Natural killer cell (primary cell): ENCODE measurements around the gene NTRK2. TPM values are rescaled to one million over a fixed set of nuclear protein-coding genes. Genes with fewer than 3 reads are reported as not detected.
A peak's percentile ranks its signal among the peaks of the same experiment; 100 is the strongest.

Experiments used
- ATAC-seq, 3 donors: fragments of 150-1000 bp in 2 of 3; fragments of 200-7000 bp in 1 of 3; cut with Tn5 transposase; 1 replicate in 1 of 3; 2 replicates in 2 of 3; pipeline ENCODE4 v1.10.0; 2021; ENCODE audit warnings: mild to moderate bottlenecking in 2 of 3, moderate library complexity in 2 of 3
- DNase-seq, 2 donors: peaks; one replicate each; pipeline versions ENCODE4 v3.0.0 to v3.0.0-alpha.2; 2013 to 2021; ENCODE audit warnings: mixed read lengths in 1 of 2
- H3K27ac ChIP-seq: one replicate; pipeline ENCODE4 v1.5.1; 2013; ENCODE audit warnings: mild to moderate bottlenecking, low read length
- H3K27me3 ChIP-seq: one replicate; pipeline ENCODE4 v1.6.1; 2013; ENCODE audit warnings: low read length; ENCODE audit not compliant: control insufficient read depth, insufficient read depth
- H3K36me3 ChIP-seq: one replicate; pipeline ENCODE4 v1.6.1; 2013; ENCODE audit warnings: low read length; ENCODE audit not compliant: control insufficient read depth, insufficient read depth
- H3K4me1 ChIP-seq: one replicate; pipeline ENCODE4 v1.6.1; 2013; ENCODE audit warnings: low read length; ENCODE audit not compliant: control insufficient read depth, insufficient read depth
- H3K4me3 ChIP-seq: one replicate; pipeline ENCODE4 v1.5.1; 2013; ENCODE audit warnings: low read length
- H3K9me3 ChIP-seq: one replicate; pipeline ENCODE4 v1.6.1; 2013; ENCODE audit warnings: low read length; ENCODE audit not compliant: control insufficient read depth, insufficient read depth
- H3K27ac Mint-ChIP-seq, 2 donors: one replicate each; pipeline ENCODE4 v1.8.0; 2022; ENCODE audit warnings: mild to moderate bottlenecking in 2 of 2, mixed read lengths in 2 of 2, moderate library complexity in 1 of 2
- H3K27me3 Mint-ChIP-seq, 2 donors: one replicate each; pipeline ENCODE4 v1.8.0; 2022; ENCODE audit warnings: low read depth in 2 of 2, mixed read lengths in 2 of 2
- H3K36me3 Mint-ChIP-seq: one replicate; pipeline ENCODE4 v1.8.0; 2022; ENCODE audit warnings: mixed read lengths
- H3K4me1 Mint-ChIP-seq, 2 donors: one replicate each; pipeline ENCODE4 v1.8.0; 2022; ENCODE audit warnings: mixed read lengths in 2 of 2
- H3K4me3 Mint-ChIP-seq: one replicate; pipeline ENCODE4 v1.8.0; 2022; ENCODE audit warnings: mild to moderate bottlenecking, moderate library complexity, mixed read lengths
- H3K9me3 Mint-ChIP-seq, 2 donors: one replicate each; pipeline ENCODE4 v1.8.0; 2022; ENCODE audit warnings: mixed read lengths in 2 of 2
- WGBS: methylation state at CpG from one replicate; pipeline ENCODE4 v1.1.7; 2013; ENCODE audit warnings: missing lambda C conversion rate; ENCODE audit not compliant: insufficient coverage; 5-methylcytosine and 5-hydroxymethylcytosine counted together
- intact Hi-C: fragments of 100-400 bp; cut with micrococcal nuclease; formaldehyde crosslinking; loops from one replicate; pipeline ENCODE4 v1.14.2; 2022
- total RNA-seq, 4 donors: library from RNA; stranded (reverse); fragments of 120-200 nt in 1 of 4; gene quantifications; one replicate each; pipeline versions ENCODE4 v1.2.3 to v1.2.4, GENCODE V29; 2013 to 2022
- TF ChIP-seq, protein P1 (sequence below): fragments of 200-600 bp; IDR thresholded peaks from one replicate; pipeline ENCODE4 v1.8.0; 2022; ENCODE audit warnings: antibody characterized with exemption

NTRK2 gene
- total RNA-seq, 3 donors from 2014 or later (not counting 1 experiment from before 2014, with no cell fraction given) = 0.08 TPM; not detected in 2

DNA sequence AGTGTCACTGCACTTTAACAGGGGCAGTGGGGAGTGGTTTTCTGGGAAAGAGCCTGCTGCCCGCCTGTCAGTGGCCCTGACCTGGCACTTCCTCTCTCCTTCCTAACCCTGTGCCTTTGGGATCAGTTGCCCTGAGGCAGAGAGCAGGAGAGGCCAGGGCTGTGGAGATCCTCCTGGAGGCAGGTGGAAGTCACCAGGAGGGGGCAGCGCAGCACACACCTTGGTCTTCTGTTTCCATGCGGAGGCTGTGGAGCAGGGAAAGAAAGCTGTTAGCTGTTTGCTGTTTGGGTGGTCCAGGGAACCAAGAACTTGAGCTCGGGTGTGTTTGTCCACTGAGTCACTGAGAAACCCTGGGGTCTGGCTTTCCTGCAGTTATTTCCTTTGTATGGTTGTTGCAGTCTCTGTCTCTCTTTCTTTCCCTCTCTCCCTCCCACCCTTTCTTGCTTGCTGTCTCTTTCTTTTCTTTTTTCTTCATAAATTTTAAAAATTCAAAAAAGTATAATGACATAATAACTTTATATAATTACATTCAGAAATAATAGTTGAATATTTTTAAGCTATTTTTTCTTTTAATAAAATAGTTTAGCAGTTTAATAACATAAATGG lies 28.1 kb downstream of the NTRK2 start:
- H3K27me3 Mint-ChIP-seq = peaks cover 15 to 37% of the 10 kb centered on the region in 2 donors
- intact Hi-C loops = loop anchor here (5.0 kb wide), 1 partner anchor 915 kb away; no protein-coding TSS in a partner anchor

DNA sequence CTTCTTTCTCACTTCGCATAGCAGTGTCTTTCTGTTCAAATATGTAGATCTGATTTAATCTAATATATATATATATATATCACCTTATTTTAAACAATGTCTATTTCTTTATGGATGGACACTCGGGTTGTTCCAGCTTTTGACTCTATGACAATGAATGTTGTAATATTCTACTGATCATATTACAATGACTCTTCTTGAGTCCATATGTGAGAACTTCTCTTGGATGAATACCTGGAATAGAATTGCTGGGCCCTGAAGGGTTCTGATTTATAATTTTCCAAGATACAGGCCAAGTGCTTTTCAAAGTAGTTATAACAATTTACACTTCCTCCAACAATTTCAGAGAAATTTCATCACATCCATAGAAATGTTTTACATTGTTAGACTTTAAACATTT lies 28.8 kb downstream of the NTRK2 start:
- TF ChIP-seq, protein P1, sequence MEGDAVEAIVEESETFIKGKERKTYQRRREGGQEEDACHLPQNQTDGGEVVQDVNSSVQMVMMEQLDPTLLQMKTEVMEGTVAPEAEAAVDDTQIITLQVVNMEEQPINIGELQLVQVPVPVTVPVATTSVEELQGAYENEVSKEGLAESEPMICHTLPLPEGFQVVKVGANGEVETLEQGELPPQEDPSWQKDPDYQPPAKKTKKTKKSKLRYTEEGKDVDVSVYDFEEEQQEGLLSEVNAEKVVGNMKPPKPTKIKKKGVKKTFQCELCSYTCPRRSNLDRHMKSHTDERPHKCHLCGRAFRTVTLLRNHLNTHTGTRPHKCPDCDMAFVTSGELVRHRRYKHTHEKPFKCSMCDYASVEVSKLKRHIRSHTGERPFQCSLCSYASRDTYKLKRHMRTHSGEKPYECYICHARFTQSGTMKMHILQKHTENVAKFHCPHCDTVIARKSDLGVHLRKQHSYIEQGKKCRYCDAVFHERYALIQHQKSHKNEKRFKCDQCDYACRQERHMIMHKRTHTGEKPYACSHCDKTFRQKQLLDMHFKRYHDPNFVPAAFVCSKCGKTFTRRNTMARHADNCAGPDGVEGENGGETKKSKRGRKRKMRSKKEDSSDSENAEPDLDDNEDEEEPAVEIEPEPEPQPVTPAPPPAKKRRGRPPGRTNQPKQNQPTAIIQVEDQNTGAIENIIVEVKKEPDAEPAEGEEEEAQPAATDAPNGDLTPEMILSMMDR = no peak
- no peak overlapping the region for H3K4me3 Mint-ChIP-seq

More for the DNA sequence above, 28.1 kb downstream of the NTRK2 start:
- Mint-ChIP-seq H3K4me3 (no peak overlapping the region), H3K36me3 (no peaks in the 10 kb centered on the region), H3K27ac (no peak overlapping the region), H3K9me3 (no peaks in the 10 kb centered on the region), H3K4me1 (peaks cover 0 to 10% of the 10 kb centered on the region in 2 donors)
- no peaks in the 10 kb centered on the region for H3K9me3 ChIP-seq
- TF ChIP-seq, protein P1 = peak; percentile 28
- no peak for ATAC-seq
- H3K36me3 ChIP-seq = no peaks in the 10 kb centered on the region
- DNase-seq = peak; percentile 25 to 41
- H3K4me1 ChIP-seq = no peaks in the 10 kb centered on the region
- H3K4me3 ChIP-seq = no peak overlapping the region
- peaks cover 2% of the 10 kb centered on the region for H3K27me3 ChIP-seq
- H3K27ac ChIP-seq = no peak overlapping the region
- WGBS = 30% methylated on average over 4 of the region's 4 CpGs

DNA sequence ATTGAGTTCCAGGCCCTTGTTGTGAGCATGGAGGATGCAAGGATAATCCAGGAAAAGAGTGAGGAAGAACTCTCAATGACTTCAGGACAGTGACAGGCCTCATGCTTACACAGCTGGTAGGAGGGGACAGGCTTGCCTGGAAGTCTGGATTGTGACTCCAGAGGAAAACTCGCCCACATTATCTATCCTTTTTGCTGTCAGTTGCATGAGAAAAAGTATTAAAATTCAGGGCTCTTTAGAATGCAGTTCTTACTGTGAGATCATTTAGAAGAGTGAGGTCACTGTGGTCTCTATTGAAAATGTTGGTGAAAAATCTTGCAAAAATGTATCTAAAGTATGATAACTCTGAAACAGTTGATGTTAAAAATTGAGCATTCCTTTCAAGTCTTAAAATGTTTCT lies 30.5 kb downstream of the NTRK2 start:
- no peak overlapping the region for H3K27ac ChIP-seq
- no peaks in the 10 kb centered on the region for H3K9me3 Mint-ChIP-seq
- TF ChIP-seq, protein P1 = no peak
- no peaks in the 10 kb centered on the region for H3K4me1 Mint-ChIP-seq
- WGBS = 92% methylated on average over 1 of the region's 1 CpG
- H3K4me3 ChIP-seq = no peak overlapping the region
- peaks cover 2% of the 10 kb centered on the region for H3K27me3 ChIP-seq
- intact Hi-C loops = loop anchor here (5.0 kb wide), 1 partner anchor 912 kb away; no protein-coding TSS in a partner anchor
- no peak overlapping the region for H3K27ac Mint-ChIP-seq
- H3K4me3 Mint-ChIP-seq = no peak overlapping the region
- DNase-seq = no peak
- no peaks in the 10 kb centered on the region for H3K4me1 ChIP-seq
- H3K9me3 ChIP-seq = no peaks in the 10 kb centered on the region
- no peaks in the 10 kb centered on the region for H3K36me3 Mint-ChIP-seq
- peaks cover 20 to 48% of the 10 kb centered on the region in 2 donors for H3K27me3 Mint-ChIP-seq
- no peak for ATAC-seq
- no peaks in the 10 kb centered on the region for H3K36me3 ChIP-seq

More for the DNA sequence above, 28.8 kb downstream of the NTRK2 start:
- H3K36me3 ChIP-seq = no peaks in the 10 kb centered on the region
- Mint-ChIP-seq H3K36me3 (no peaks in the 10 kb centered on the region), H3K9me3 (no peaks in the 10 kb centered on the region), H3K4me1 (peaks cover 0 to 10% of the 10 kb centered on the region in 2 donors), H3K27me3 (peaks cover 17 to 45% of the 10 kb centered on the region in 2 donors), H3K27ac (no peak overlapping the region)
- no peaks in the 10 kb centered on the region for H3K4me1 ChIP-seq
- DNase-seq (no peak), ATAC-seq (no peak)
- peaks cover 2% of the 10 kb centered on the region for H3K27me3 ChIP-seq
- intact Hi-C loops = loop anchor here (5.0 kb wide), 1 partner anchor 914 kb away; no protein-coding TSS in a partner anchor
- no CpG with 5 or more reads among the region's 2 CpGs for WGBS
- H3K4me3 ChIP-seq = no peak overlapping the region
- H3K27ac ChIP-seq = no peak overlapping the region
- H3K9me3 ChIP-seq = no peaks in the 10 kb centered on the region
